Neuron (in vitro differentiated cells): Measurements from ENCODE around the gene FMN1.

ENCODE experiments used
- H2AFZ ChIP-seq: one replicate; pipeline ENCODE4 v1.6.1; 2013; ENCODE audit warnings: low read depth, mild to moderate bottlenecking, inconsistent platforms, low read length, moderate library complexity
- H3K27me3 ChIP-seq: one replicate; pipeline ENCODE4 v1.6.1; 2013; ENCODE audit warnings: low read length; ENCODE audit not compliant: insufficient read depth
- H3K36me3 ChIP-seq: one replicate; pipeline ENCODE4 v1.6.1; 2013; ENCODE audit warnings: low read length; ENCODE audit not compliant: insufficient read depth
- H3K4me1 ChIP-seq: one replicate; pipeline ENCODE4 v1.6.1; 2013; ENCODE audit warnings: low read length; ENCODE audit not compliant: insufficient read depth
- H3K4me3 ChIP-seq: 2 replicates; pipeline ENCODE4 v1.5.1; 2013; ENCODE audit warnings: mild to moderate bottlenecking, low read length, moderate library complexity
- H3K9me3 ChIP-seq: one replicate; pipeline ENCODE4 v1.6.1; 2013; ENCODE audit warnings: low read length

FMN1 gene

GRCh38 chr15:32983679-32984078 lies 210.8 kb downstream of the FMN1 start:
- H3K4me1 ChIP-seq, result no peaks in the 10 kb centered on the region
- no peaks in the 10 kb centered on the region for H3K27me3 ChIP-seq
- no peak overlapping the region for H2AFZ ChIP-seq
- no peak overlapping the region for H3K4me3 ChIP-seq
- no peaks in the 10 kb centered on the region for H3K36me3 ChIP-seq
- H3K9me3 ChIP-seq, result no peaks in the 10 kb centered on the region

- no peaks in the 10 kb centered on the region for H3K36me3 ChIP-seq
- H3K4me1 ChIP-seq, result no peaks in the 10 kb centered on the region
These were observed 212.5 kb downstream of the FMN1 start for GRCh38 chr15:32982001-32982400.

DNA sequence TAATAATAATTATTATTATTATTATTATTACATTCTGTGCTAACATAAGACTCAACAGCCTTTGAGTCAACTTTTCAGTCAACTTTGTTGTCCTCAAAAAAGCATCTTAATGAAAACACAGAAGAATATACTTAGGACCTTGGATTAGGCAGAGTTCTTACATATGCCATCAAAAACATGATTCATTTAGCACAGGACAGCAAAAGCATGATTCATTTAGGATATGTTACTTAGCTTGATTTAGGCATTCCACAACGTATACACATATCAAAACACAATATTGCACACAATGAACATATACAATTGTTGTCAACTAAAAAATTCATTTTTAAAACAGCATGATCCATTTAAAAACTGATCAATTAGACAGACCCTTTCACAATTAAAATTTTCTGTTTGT lies 213.0 kb downstream of the FMN1 start:
- no peaks in the 10 kb centered on the region for H3K4me1 ChIP-seq
- no peak overlapping the region for H2AFZ ChIP-seq
- H3K4me3 ChIP-seq, result no peak overlapping the region
- no peaks in the 10 kb centered on the region for H3K27me3 ChIP-seq
- no peaks in the 10 kb centered on the region for H3K36me3 ChIP-seq
- no peaks in the 10 kb centered on the region for H3K9me3 ChIP-seq

More at GRCh38 chr15:32982001-32982400, 212.5 kb downstream of the FMN1 start:
- Histone ChIP-seq H3K27me3 (no peaks in the 10 kb centered on the region), H3K9me3 (no peaks in the 10 kb centered on the region), H2AFZ (no peak overlapping the region), H3K4me3 (no peak overlapping the region)

DNA sequence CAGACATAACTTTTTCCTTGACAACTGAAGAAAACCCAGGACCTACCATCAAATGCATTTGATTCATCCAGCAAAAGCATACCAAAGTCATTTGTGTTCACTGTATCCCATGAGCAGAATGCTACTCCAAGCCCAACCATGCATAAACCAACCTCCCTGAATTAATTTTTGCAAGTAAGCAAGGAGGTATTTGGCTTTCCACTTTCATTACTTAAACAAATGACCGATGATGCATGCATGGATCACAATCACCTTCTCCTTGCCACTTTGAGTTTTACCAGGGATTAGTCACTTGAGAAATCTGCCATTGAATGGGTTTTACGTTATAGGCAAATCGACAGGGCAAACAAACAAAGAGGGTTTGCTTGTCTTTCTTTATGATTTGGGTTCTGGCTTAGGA lies 214.8 kb downstream of the FMN1 start:
- no peak overlapping the region for H2AFZ ChIP-seq
- H3K4me3 ChIP-seq, result no peak overlapping the region
- H3K9me3 ChIP-seq, result no peaks in the 10 kb centered on the region
- H3K4me1 ChIP-seq, result no peaks in the 10 kb centered on the region
- H3K27me3 ChIP-seq, result no peaks in the 10 kb centered on the region
- H3K36me3 ChIP-seq, result no peaks in the 10 kb centered on the region

- Histone ChIP-seq H2AFZ (no peak overlapping the region), H3K36me3 (no peaks in the 10 kb centered on the region), H3K4me1 (peaks cover 3% of the 10 kb centered on the region), H3K27me3 (no peaks in the 10 kb centered on the region), H3K4me3 (no peak overlapping the region), H3K9me3 (no peaks in the 10 kb centered on the region)
These were observed 217.0 kb downstream of the FMN1 start for GRCh38 chr15:32977506-32977905.

DNA sequence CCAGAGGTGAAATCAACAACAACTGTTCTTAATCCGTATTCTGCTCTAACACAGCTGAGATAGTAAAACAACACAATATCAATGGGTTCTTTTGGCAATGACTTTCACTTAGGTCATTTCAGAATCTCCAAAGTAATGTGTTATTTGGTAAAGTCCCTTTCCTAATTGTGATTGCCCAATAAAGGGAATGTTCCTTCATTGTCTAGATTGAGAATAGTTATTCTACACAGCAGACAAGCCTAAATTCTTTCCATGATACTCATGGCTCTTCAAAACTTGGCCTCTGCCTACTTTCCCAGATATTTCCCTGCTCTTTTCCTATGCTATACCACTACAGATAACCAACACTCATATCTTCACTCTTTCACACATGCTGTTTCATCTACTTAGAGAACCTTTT lies 219.8 kb downstream of the FMN1 start:
- Histone ChIP-seq H3K36me3 (no peaks in the 10 kb centered on the region), H3K4me1 (peaks cover 12% of the 10 kb centered on the region), H3K27me3 (no peaks in the 10 kb centered on the region), H2AFZ (no peak overlapping the region), H3K4me3 (no peak overlapping the region), H3K9me3 (no peaks in the 10 kb centered on the region)

DNA sequence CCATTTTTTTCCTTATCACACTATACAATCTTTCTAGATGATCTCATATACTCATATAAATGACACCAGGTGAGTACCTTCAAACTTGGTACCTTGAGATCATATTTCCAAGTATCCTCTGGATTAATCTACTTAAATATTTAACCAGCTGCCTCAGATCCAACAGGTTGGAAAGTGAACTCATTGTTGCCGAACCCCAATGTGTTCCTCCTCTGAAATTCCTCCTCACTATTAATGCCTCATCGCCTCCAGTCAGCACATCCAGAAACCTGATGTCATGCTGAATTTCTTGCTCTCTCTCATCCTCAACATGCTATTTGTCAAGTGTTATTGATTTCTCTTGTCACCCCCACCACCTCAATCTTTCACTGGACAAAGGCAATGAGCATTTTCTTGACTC lies 221.8 kb downstream of the FMN1 start:
- no peak overlapping the region for H2AFZ ChIP-seq
- H3K9me3 ChIP-seq, result no peaks in the 10 kb centered on the region
- H3K27me3 ChIP-seq, result no peaks in the 10 kb centered on the region
- H3K4me3 ChIP-seq, result no peak overlapping the region
- H3K36me3 ChIP-seq, result no peaks in the 10 kb centered on the region
- peaks cover 19% of the 10 kb centered on the region for H3K4me1 ChIP-seq

DNA sequence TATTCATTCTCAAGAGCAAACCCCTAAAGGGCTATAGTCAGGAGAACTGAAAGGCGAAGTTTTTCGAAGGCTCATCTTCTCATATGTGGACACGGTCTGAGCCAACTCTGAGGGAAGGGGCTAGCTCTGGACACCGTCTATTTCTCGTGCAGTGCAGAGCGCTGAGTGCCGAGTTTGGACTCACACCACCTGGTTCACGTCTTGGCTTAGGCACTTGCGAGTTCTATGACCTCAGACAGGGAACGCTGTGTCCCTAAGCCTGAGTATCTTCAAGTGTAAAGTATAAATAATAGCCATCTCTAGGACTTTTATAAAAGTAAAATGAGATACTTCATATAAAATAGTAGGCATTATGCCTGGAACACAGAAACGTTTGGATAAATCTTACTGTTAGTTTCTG lies 223.7 kb downstream of the FMN1 start:
- H3K36me3 ChIP-seq, result no peaks in the 10 kb centered on the region
- H2AFZ ChIP-seq, result no peak overlapping the region
- no peaks in the 10 kb centered on the region for H3K27me3 ChIP-seq
- no peak overlapping the region for H3K4me3 ChIP-seq
- peaks cover 22% of the 10 kb centered on the region for H3K4me1 ChIP-seq
- no peaks in the 10 kb centered on the region for H3K9me3 ChIP-seq

DNA sequence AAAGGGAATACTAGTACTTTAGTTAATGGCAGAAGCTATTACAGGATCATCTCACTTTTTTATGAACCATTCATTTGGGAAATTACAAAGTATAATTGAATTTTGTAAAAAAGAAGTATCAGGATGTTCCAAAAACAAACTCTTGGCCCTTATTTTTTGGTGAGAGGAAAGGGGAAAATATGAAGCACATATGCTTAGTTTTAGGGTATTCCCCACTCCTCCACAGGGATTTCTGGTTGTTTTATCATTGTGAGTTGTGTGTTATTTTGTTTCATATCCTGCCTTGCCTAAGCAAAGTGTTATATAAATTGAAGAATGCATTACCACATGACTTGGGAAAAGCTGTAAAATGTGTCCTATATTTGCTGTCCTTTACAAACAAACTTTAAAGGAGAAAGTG lies 227.0 kb downstream of the FMN1 start:
- Histone ChIP-seq H3K4me1 (peaks cover 19% of the 10 kb centered on the region), H2AFZ (no peak overlapping the region), H3K27me3 (no peaks in the 10 kb centered on the region), H3K9me3 (no peaks in the 10 kb centered on the region), H3K4me3 (no peak overlapping the region), H3K36me3 (no peaks in the 10 kb centered on the region)

- H3K9me3 ChIP-seq, result peaks cover 3% of the 10 kb centered on the region
These were observed 228.0 kb downstream of the FMN1 start for GRCh38 chr15:32966512-32966911.

DNA sequence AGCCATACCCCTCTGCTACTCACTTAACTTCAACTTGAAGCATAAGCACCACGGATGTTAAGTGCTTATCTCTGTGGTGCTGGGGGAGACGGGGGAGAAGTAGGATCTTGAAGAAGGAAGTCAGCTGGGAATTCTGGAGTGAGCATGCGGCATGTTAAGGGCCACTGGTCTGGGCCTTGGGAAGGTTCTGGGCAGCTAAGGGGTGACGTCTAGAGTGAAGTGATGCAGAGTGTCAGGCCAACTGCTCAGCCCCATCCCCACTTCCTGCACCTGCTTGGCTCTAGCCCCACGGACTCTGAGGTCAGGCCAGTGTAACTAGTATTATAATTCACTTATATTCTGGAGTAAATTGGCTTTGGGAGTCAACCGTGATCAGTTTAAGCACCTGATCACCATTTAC lies 228.6 kb downstream of the FMN1 start:
- no peaks in the 10 kb centered on the region for H3K27me3 ChIP-seq
- no peak overlapping the region for H2AFZ ChIP-seq
- no peaks in the 10 kb centered on the region for H3K36me3 ChIP-seq
- peaks cover 3% of the 10 kb centered on the region for H3K9me3 ChIP-seq
- H3K4me3 ChIP-seq, result no peak overlapping the region
- peaks cover 10% of the 10 kb centered on the region for H3K4me1 ChIP-seq

More at GRCh38 chr15:32966512-32966911, 228.0 kb downstream of the FMN1 start:
- no peaks in the 10 kb centered on the region for H3K27me3 ChIP-seq
- H3K4me3 ChIP-seq, result no peak overlapping the region
- H2AFZ ChIP-seq, result no peak overlapping the region
- peaks cover 10% of the 10 kb centered on the region for H3K4me1 ChIP-seq
- no peaks in the 10 kb centered on the region for H3K36me3 ChIP-seq

DNA sequence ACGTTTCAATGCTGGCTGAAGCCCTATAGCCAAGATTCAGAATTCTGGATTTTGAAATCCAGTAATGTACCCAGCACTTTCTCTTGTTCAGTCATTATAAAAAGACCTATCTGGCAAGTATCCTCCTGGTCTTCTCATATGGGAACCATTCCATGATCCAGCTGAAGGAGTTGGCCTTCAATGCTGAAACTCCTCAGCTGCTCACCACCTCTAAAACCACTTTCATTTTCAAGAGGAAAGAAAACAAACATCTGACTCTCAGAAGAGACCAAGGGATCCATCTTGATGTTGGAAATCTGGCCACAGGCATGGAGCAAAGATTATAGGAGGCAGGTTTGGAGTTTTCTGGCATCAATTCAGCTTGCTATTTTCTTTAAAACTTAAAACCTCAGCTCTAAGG lies 235.4 kb downstream of the FMN1 start:
- H3K36me3 ChIP-seq, result no peaks in the 10 kb centered on the region
- H3K4me1 ChIP-seq, result no peaks in the 10 kb centered on the region
- no peak overlapping the region for H2AFZ ChIP-seq
- no peaks in the 10 kb centered on the region for H3K27me3 ChIP-seq
- H3K4me3 ChIP-seq, result no peak overlapping the region
- peaks cover 3% of the 10 kb centered on the region for H3K9me3 ChIP-seq

- Histone ChIP-seq H3K27me3 (no peaks in the 10 kb centered on the region), H3K4me3 (no peak overlapping the region), H3K36me3 (no peaks in the 10 kb centered on the region), H3K9me3 (peaks cover 3% of the 10 kb centered on the region), H3K4me1 (peaks cover 7% of the 10 kb centered on the region), H2AFZ (no peak overlapping the region)
These were observed 237.3 kb downstream of the FMN1 start for GRCh38 chr15:32957219-32957618.

GRCh38 chr15:32956711-32957110 lies 237.8 kb downstream of the FMN1 start:
- Histone ChIP-seq H3K27me3 (no peaks in the 10 kb centered on the region), H3K4me1 (peaks cover 7% of the 10 kb centered on the region)

More at GRCh38 chr15:32956711-32957110, 237.8 kb downstream of the FMN1 start:
- no peak overlapping the region for H3K4me3 ChIP-seq
- H2AFZ ChIP-seq, result no peak overlapping the region
- H3K9me3 ChIP-seq, result peaks cover 1% of the 10 kb centered on the region
- H3K36me3 ChIP-seq, result no peaks in the 10 kb centered on the region
